H1 (cell line): ENCODE data around the gene OR8A1. TPM values are rescaled to one million over a fixed set of nuclear protein-coding genes. Genes with fewer than 3 reads are reported as not detected.

Experiments used
- CTCF ChIA-PET: fragments of 300-600 bp; sonication (Branson Sonifier 250); formaldehyde crosslinking; loops from one replicate; lab custom pipeline; 2021; ENCODE audit not compliant: partially characterized antibody; lab: Charles Lee
- POLR2A ChIA-PET: fragments of 300-600 bp; sonication (Branson Sonifier 250); formaldehyde crosslinking; loops from one replicate; lab custom pipeline; 2021; ENCODE audit warnings: inconsistent platforms; ENCODE audit not compliant: partially characterized antibody; lab: Charles Lee
- DNase-seq, 2 experiments: peaks; one replicate each; pipeline versions ENCODE4 v3.0.0 to v3.0.0-alpha.2; 2010 to 2022; ENCODE audit warnings: low spot score in 2 of 2, low read depth in 1 of 2, mixed read lengths in 1 of 2
- FAIRE-seq: peaks from 2 replicates; lab custom pipeline; 2011; peaks lifted over from hg19 to GRCh38; lab: Jason Lieb, UNC
- H2AFZ ChIP-seq: 2 replicates; pipeline ENCODE4 v1.8.1; 2012; ENCODE audit warnings: low read length, inconsistent platforms
- H2AK5ac ChIP-seq: 2 replicates; pipeline ENCODE4 v1.6.1; 2013; ENCODE audit warnings: low read depth, low read length
- H2BK120ac ChIP-seq: replicated peaks from 2 replicates; pipeline ENCODE3; 2013; ENCODE audit warnings: low read depth, low read length, inconsistent platforms
- H2BK12ac ChIP-seq: 2 replicates; pipeline ENCODE4 v1.6.1; 2013; ENCODE audit warnings: low read depth, low read length
- H2BK15ac ChIP-seq: 2 replicates; pipeline ENCODE4 v1.6.1; 2013; ENCODE audit warnings: low read length
- H2BK20ac ChIP-seq: 2 replicates; pipeline ENCODE4 v1.6.1; 2013; ENCODE audit warnings: low read length
- H2BK5ac ChIP-seq: 2 replicates; pipeline ENCODE4 v1.6.1; 2013; ENCODE audit warnings: low read depth, low read length
- H3K14ac ChIP-seq: 2 replicates; pipeline ENCODE4 v1.6.1; 2013; ENCODE audit warnings: inconsistent platforms; ENCODE audit not compliant: insufficient read length
- H3K18ac ChIP-seq: 2 replicates; pipeline ENCODE4 v1.6.1; 2013; ENCODE audit warnings: low read length; ENCODE audit errors: extremely low read depth
- H3K23ac ChIP-seq: 2 replicates; pipeline ENCODE4 v1.6.1; 2013; ENCODE audit warnings: inconsistent platforms; ENCODE audit not compliant: insufficient read length
- H3K23me2 ChIP-seq: 2 replicates; pipeline ENCODE4 v1.6.1; 2013; ENCODE audit warnings: low read depth, low read length
- H3K27ac ChIP-seq: 2 replicates; pipeline ENCODE4 v1.6.1; 2011; ENCODE audit warnings: low read depth, low read length, inconsistent platforms
- H3K27me3 ChIP-seq, 4 experiments: replicated peaks in 1 of 4; 1 replicate in 1 of 4; 2 replicates in 3 of 4; pipeline versions ENCODE4 v1.6.1 to v1.8.1; 2011 to 2013; ENCODE audit warnings: low read length in 3 of 4, mild to moderate bottlenecking in 3 of 4, inconsistent platforms in 2 of 4, mixed read lengths in 2 of 4, moderate library complexity in 1 of 4; ENCODE audit not compliant: control insufficient read depth in 3 of 4, insufficient read depth in 3 of 4; ENCODE audit errors: extremely low read depth in 1 of 4
- H3K36me3 ChIP-seq, 4 experiments: 2 replicates each; pipeline versions ENCODE4 v1.6.1 to v1.8.1; 2011 to 2013; ENCODE audit warnings: mild to moderate bottlenecking in 4 of 4, low read length in 3 of 4, moderate library complexity in 2 of 4, control low read depth in 1 of 4, inconsistent platforms in 1 of 4; ENCODE audit not compliant: insufficient read depth in 4 of 4, control insufficient read depth in 2 of 4
- H3K4ac ChIP-seq: replicated peaks from 2 replicates; pipeline ENCODE3; 2013; ENCODE audit warnings: low read length, low read depth, mixed read lengths, inconsistent platforms; ENCODE audit not compliant: insufficient read length
- H3K4me1 ChIP-seq, 4 experiments: replicated peaks in 1 of 4; 1 replicate in 1 of 4; 2 replicates in 3 of 4; pipeline versions ENCODE4 v1.6.1 to v1.8.1; 2011 to 2013; ENCODE audit warnings: low read length in 3 of 4, inconsistent platforms in 2 of 4, mixed read lengths in 1 of 4; ENCODE audit not compliant: insufficient read depth in 4 of 4, control insufficient read depth in 3 of 4
- H3K4me2 ChIP-seq, 2 experiments: 2 replicates each; pipeline versions ENCODE4 v1.6.1 to v1.8.1; 2011 to 2013; ENCODE audit warnings: low read depth in 2 of 2, low read length in 2 of 2, control low read depth in 1 of 2, inconsistent platforms in 1 of 2, mild to moderate bottlenecking in 1 of 2; ENCODE audit not compliant: insufficient read depth in 1 of 2
- H3K4me3 ChIP-seq, 4 experiments: fragments of 200-600, 300-600 bp in 1 of 4; sonication (generic), shearing (Covaris generic), sonication (Bioruptor Twin) in 1 of 4; 2 replicates each; pipeline versions ENCODE4 v1.5.1 to v1.8.1; 2011 to 2016; ENCODE audit warnings: low read length in 4 of 4, low read depth in 3 of 4, control low read depth in 2 of 4, inconsistent platforms in 2 of 4, mild to moderate bottlenecking in 2 of 4, mixed read lengths in 1 of 4, moderate library complexity in 1 of 4; ENCODE audit not compliant: insufficient read depth in 2 of 4; ENCODE audit errors: extremely low read depth in 1 of 4
- H3K56ac ChIP-seq: replicated peaks from 2 replicates; pipeline ENCODE3; 2013; ENCODE audit warnings: low read depth, mild to moderate bottlenecking, mixed read lengths, low read length, inconsistent platforms; ENCODE audit not compliant: insufficient read length
- H3K79me1 ChIP-seq: 2 replicates; pipeline ENCODE4 v1.6.1; 2013; ENCODE audit warnings: low read depth, low read length, control low read depth
- H3K79me2 ChIP-seq, 2 experiments: 2 replicates each; pipeline versions ENCODE4 v1.6.1 to v1.8.1; 2012 to 2013; ENCODE audit warnings: low read length in 2 of 2, mild to moderate bottlenecking in 2 of 2, inconsistent platforms in 1 of 2; ENCODE audit not compliant: insufficient read depth in 2 of 2, control insufficient read depth in 1 of 2
- H3K9ac ChIP-seq, 4 experiments: replicated peaks in 1 of 4; 1 replicate in 1 of 4; 2 replicates in 3 of 4; pipeline versions ENCODE4 v1.6.1 to v1.8.1; 2011 to 2013; ENCODE audit warnings: low read depth in 3 of 4, low read length in 3 of 4, control low read depth in 2 of 4, mild to moderate bottlenecking in 2 of 4, moderate library complexity in 2 of 4, inconsistent platforms in 1 of 4; ENCODE audit errors: extremely low read depth in 1 of 4
- H3K9me3 ChIP-seq, 2 experiments: 2 replicates each; pipeline versions ENCODE4 v1.6.1 to v1.8.1; 2012 to 2013; ENCODE audit warnings: mild to moderate bottlenecking in 2 of 2, moderate library complexity in 2 of 2, control low read depth in 1 of 2, inconsistent platforms in 1 of 2, low read depth in 1 of 2, low read length in 1 of 2, mixed read lengths in 1 of 2; ENCODE audit not compliant: insufficient read depth in 2 of 2
- H4K20me1 ChIP-seq, 2 experiments: replicated peaks in 1 of 2; 2 replicates each; pipeline versions ENCODE3 to v1.8.1; 2011 to 2013; ENCODE audit warnings: inconsistent platforms in 2 of 2, low read length in 2 of 2, mild to moderate bottlenecking in 1 of 2; ENCODE audit not compliant: insufficient read depth in 2 of 2, control insufficient read depth in 1 of 2
- H4K5ac ChIP-seq: 2 replicates; pipeline ENCODE4 v1.6.1; 2013; ENCODE audit warnings: low read length, low read depth, mixed read lengths, inconsistent platforms; ENCODE audit not compliant: insufficient read length
- H4K8ac ChIP-seq: 2 replicates; pipeline ENCODE4 v1.8.0; 2013; ENCODE audit warnings: mild to moderate bottlenecking, moderate library complexity, low read length, inconsistent platforms; ENCODE audit not compliant: insufficient read depth; ENCODE audit errors: extremely low read depth
- H4K91ac ChIP-seq: replicated peaks from 2 replicates; pipeline ENCODE3; 2013; ENCODE audit warnings: low read length, mixed read lengths, inconsistent platforms; ENCODE audit not compliant: insufficient read length
- CEBPB ChIP-seq: IDR thresholded peaks from 2 replicates; pipeline ENCODE4 v1.6.1; 2012; ENCODE audit warnings: low read depth, low read length
- TBP ChIP-seq: IDR thresholded peaks from 2 replicates; pipeline ENCODE4 v1.6.1; 2011; ENCODE audit warnings: low read depth, low read length, improper control_type of control experiment
- WGBS, 2 experiments: shearing (Covaris generic) in 1 of 2; methylation state at CpG; one replicate each; pipeline versions ENCODE4 v1.1.6 to v1.1.7; 2013 to 2015; ENCODE audit warnings: low lambda C conversion rate in 2 of 2, mixed read lengths in 2 of 2, inconsistent platforms in 1 of 2, low coverage in 1 of 2, missing lambda C conversion rate in 1 of 2; ENCODE audit not compliant: insufficient replicate concordance in 2 of 2, insufficient coverage in 1 of 2, insufficient read length in 1 of 2; ENCODE audit errors: extremely low coverage in 1 of 2, missing lambda C conversion rate in 1 of 2; 5-methylcytosine and 5-hydroxymethylcytosine counted together
- polyA plus RNA-seq, 7 experiments: library from polyadenylated mRNA; depleted of rRNA in 3 of 7; stranded (reverse) in 5 of 7; unstranded in 2 of 7; fragments of >200 nt in 5 of 7; fragments of 200-250 nt in 2 of 7; gene quantifications; 1 replicate in 5 of 7; 2 replicates in 1 of 7; 4 replicates in 1 of 7; pipeline versions ENCODE4 v1.2.1 to v1.2.3, GENCODE V29; 2011 to 2013; ENCODE audit warnings: missing spikeins in 2 of 7, mixed read lengths in 2 of 7
- total RNA-seq: library from RNA; stranded (reverse); fragmentation: NEBNext Ultra II Directional; extraction: Animal tissue kit (Norgen Biotek cat#: 25700); gene quantifications from 2 replicates; pipeline ENCODE4 v1.2.1, GENCODE V29; 2021

Gene OR8A1
- total and polyA plus RNA-seq, 2 of the 8 experiments (the other 6 are each of a cell fraction or from before 2014, with no cell fraction given): not detected

GRCh38 chr11:124551987-124552386 lies 17.8 kb upstream of the OR8A1 start:
- Histone ChIP-seq H3K9me3 (no peaks in the 10 kb centered on the region), H2BK120ac (no peak overlapping the region), H3K23ac (no peak overlapping the region), H4K20me1 (no peaks in the 10 kb centered on the region), H3K27ac (no peak overlapping the region), H2BK20ac (no peak overlapping the region), H3K4ac (no peak overlapping the region), H2BK5ac (no peak overlapping the region), H4K5ac (no peak overlapping the region), H2AK5ac (no peak overlapping the region), H3K18ac (no peak overlapping the region), H4K91ac (no peak overlapping the region), H2BK12ac (no peak overlapping the region), H3K14ac (no peak overlapping the region), H3K23me2 (no peaks in the 10 kb centered on the region), H3K9ac (no peak overlapping the region), H4K8ac (no peak overlapping the region), H2BK15ac (no peak overlapping the region), H3K79me2 (no peaks in the 10 kb centered on the region), H3K56ac (no peak overlapping the region), H3K79me1 (no peaks in the 10 kb centered on the region), H3K4me2 (no peak overlapping the region), H3K4me3 (no peak overlapping the region), H2AFZ (peak overlapping the region; percentile 86), H3K36me3 (no peaks in the 10 kb centered on the region), H3K27me3 (no peaks in the 10 kb centered on the region), H3K4me1 (no peaks in the 10 kb centered on the region)
- CTCF ChIA-PET: interaction anchor here (0.7 to 2.6 kb wide), 23 partner anchors 13 to 926 kb away, joined by 3 to 11 read pairs (median 5); partner anchors contain the start of gene OR8A1
- 81% methylated on average over 4 of the region's 4 CpGs; no CpG with 5 or more reads in 1 of the 2 experiments for WGBS, 2 experiments
- POLR2A ChIA-PET: no interaction called here
- DNase-seq (no peak), FAIRE-seq (no peak)
- TF ChIP-seq CEBPB (peak; percentile 81), TBP (no peak)
